OCI-LY1 (cell line): ENCODE results near the gene NR6A1.

Experiments
- EZH2 ChIP-seq: fragments of 200-600 bp; sonication (generic), shearing (Covaris generic); IDR thresholded peaks from 2 replicates; pipeline ENCODE4 v1.8.0; 2017; ENCODE audit warnings: borderline replicate concordance, mixed run types, mild to moderate bottlenecking, antibody characterized with exemption, low read length, moderate library complexity, mixed read lengths
- TF ChIP-seq, protein P1 (sequence below): fragments of 200-600 bp; sonication (generic), shearing (Covaris generic); IDR thresholded peaks from 2 replicates; pipeline ENCODE4 v1.5.1; 2017; ENCODE audit warnings: mild to moderate bottlenecking, antibody characterized with exemption, low read length, moderate library complexity, mixed read lengths

DNA sequence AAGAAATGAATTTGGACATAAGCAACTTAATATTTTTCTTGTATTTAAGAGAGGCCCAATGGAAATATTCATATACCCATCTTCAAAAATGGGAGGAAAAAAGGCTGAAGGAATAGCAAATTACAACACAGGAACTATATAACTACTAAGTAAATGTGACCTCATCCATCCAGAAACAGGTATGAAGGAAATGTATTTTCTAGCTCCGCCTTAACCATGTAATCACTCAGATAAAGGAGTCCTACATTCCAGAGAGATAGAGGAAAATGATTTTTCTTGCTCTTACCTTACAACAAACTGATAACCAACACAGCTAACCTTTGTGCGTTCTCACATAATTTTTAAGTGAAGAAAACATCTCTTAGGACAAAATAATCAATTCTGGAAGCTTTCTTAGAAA is 96.5 kb downstream of the NR6A1 start:
- TF ChIP-seq, protein P1, sequence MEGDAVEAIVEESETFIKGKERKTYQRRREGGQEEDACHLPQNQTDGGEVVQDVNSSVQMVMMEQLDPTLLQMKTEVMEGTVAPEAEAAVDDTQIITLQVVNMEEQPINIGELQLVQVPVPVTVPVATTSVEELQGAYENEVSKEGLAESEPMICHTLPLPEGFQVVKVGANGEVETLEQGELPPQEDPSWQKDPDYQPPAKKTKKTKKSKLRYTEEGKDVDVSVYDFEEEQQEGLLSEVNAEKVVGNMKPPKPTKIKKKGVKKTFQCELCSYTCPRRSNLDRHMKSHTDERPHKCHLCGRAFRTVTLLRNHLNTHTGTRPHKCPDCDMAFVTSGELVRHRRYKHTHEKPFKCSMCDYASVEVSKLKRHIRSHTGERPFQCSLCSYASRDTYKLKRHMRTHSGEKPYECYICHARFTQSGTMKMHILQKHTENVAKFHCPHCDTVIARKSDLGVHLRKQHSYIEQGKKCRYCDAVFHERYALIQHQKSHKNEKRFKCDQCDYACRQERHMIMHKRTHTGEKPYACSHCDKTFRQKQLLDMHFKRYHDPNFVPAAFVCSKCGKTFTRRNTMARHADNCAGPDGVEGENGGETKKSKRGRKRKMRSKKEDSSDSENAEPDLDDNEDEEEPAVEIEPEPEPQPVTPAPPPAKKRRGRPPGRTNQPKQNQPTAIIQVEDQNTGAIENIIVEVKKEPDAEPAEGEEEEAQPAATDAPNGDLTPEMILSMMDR: no peak
- TF ChIP-seq EZH2: no peak
